ENCODE results near the gene WASF1.

Gene WASF1

DNA sequence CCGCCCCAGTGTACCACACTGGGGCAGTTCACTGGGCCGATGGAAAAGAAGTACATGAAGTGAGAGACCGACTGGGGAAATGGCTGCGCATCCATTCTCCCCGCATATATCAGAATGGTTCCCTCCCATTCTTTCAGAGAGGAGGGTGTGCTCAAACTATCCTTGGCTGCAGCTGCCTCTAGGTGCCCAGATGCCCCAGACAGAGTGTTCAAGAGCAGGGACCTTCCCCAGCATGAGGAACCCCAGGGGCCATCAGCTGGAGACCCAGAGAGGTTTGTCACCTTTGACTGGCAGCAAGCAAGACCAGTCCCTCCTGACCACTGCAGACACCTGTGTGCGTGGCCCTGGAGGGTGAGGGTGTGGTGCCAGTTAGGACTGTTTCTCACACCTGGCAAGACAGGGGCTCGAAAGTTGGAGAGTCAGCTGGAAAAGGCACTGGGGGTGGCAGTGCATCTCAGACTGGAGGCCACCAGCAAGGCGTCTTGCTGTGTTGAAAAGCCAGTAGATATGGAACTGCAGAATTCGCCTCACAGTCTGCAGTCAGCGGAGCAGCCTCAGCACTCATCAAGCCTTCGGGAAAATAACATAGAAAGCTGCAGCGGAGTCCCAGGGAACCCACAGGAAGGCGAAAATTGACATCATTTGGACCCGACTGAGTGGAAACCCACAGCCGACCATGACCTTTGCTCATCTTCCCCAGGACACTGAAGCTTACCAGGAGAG is 124.6 kb downstream of the WASF1 start:
- Histone ChIP-seq H3F3A (ENCODE audit: control insufficient read depth, insufficient read depth) (no peaks in the 10 kb centered on the region), H3K9me2 (replicated peaks; ENCODE audit: control insufficient read depth, low read length) (no peaks in the 10 kb centered on the region), H3K36me3 (ENCODE audit: control insufficient read depth, low read length) (no peaks in the 10 kb centered on the region), H3K4me1 (ENCODE audit: control insufficient read depth, low read length) (no peaks in the 10 kb centered on the region; the same call in 1 of the 2 replicates), H3K4me3 (ENCODE audit: low read length) (no peak overlapping the region), H3K4me2 (ENCODE audit: low read length) (no peak overlapping the region), H3K79me2 (ENCODE audit: control insufficient read depth, low read length) (no peaks in the 10 kb centered on the region), H3K27me3 (ENCODE audit: control insufficient read depth, low read length) (peaks cover 18% of the 10 kb centered on the region), H3K9me3 (ENCODE audit: control insufficient read depth, insufficient read depth, low read length) (no peaks in the 10 kb centered on the region), H3K27ac (ENCODE audit: low read depth, low read length) (no peak overlapping the region), H4K20me1 (ENCODE audit: control insufficient read depth, insufficient read depth, low read depth, low read length) (no peaks in the 10 kb centered on the region)
- TF ChIP-seq, protein P1, sequence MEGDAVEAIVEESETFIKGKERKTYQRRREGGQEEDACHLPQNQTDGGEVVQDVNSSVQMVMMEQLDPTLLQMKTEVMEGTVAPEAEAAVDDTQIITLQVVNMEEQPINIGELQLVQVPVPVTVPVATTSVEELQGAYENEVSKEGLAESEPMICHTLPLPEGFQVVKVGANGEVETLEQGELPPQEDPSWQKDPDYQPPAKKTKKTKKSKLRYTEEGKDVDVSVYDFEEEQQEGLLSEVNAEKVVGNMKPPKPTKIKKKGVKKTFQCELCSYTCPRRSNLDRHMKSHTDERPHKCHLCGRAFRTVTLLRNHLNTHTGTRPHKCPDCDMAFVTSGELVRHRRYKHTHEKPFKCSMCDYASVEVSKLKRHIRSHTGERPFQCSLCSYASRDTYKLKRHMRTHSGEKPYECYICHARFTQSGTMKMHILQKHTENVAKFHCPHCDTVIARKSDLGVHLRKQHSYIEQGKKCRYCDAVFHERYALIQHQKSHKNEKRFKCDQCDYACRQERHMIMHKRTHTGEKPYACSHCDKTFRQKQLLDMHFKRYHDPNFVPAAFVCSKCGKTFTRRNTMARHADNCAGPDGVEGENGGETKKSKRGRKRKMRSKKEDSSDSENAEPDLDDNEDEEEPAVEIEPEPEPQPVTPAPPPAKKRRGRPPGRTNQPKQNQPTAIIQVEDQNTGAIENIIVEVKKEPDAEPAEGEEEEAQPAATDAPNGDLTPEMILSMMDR (IDR thresholded peaks at IDR 0.05; ENCODE audit: low read depth, low read length, poor library complexity, severe bottlenecking) = no peak
- no peak for TF ChIP-seq EZH2phosphoT487 (IDR thresholded peaks at IDR 0.05; ENCODE audit: borderline replicate concordance, low read length)

DNA sequence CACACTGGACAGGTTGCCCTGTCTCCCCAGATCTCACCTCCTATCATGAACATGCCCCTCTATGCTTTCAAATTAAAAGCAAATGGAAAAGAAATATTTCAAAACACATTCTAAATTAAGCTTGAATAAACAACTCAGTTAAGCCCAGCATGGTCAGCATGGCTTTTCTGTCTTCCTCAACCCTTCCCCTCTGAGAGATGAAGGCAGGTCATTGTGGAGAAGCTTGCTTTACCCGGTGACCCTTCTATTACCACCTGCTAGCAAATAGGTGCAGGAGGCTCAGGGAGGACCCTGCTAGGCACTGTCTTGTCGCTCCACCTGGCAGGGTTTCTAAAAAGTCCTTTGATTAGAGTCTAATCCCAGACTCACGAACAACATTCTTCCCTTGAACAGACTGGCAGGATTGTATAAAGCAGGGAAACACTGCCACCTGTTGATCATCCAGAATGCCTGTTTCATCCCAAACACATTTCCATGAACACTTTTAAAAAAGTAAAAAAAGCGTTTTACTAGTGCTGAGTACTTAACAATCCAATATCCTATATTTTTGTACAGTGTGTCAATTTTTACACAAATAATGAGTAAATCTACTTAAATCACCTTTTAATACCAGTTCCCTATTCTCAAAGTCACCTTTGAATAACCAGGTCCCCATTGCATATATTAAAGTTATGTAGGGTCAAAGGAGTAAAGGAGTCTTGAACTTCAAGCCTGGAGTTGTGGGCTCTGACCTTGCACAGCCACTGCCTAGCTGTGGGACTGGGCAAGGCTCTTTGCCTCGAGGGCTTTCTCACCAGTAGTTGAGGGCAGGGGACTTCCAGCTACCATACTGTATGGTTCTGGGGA is 125.9 kb downstream of the WASF1 start:
- H3K36me3 ChIP-seq (ENCODE audit: control insufficient read depth, low read length) = no peaks in the 10 kb centered on the region
- H3K79me2 ChIP-seq (ENCODE audit: control insufficient read depth, low read length) = no peaks in the 10 kb centered on the region
- H3F3A ChIP-seq (ENCODE audit: control insufficient read depth, insufficient read depth) = no peaks in the 10 kb centered on the region
- H3K9me2 ChIP-seq (replicated peaks; ENCODE audit: control insufficient read depth, low read length) = no peaks in the 10 kb centered on the region
- no peaks in the 10 kb centered on the region for H4K20me1 ChIP-seq (ENCODE audit: control insufficient read depth, insufficient read depth, low read depth, low read length)
- TF ChIP-seq EZH2phosphoT487 (IDR thresholded peaks at IDR 0.05; ENCODE audit: borderline replicate concordance, low read length) = no peak
- TF ChIP-seq, protein P1 (IDR thresholded peaks at IDR 0.05; ENCODE audit: low read depth, low read length, poor library complexity, severe bottlenecking) = peak; percentile 72
- no peak overlapping the region for H3K4me3 ChIP-seq (ENCODE audit: low read length)
- peaks cover 10% of the 10 kb centered on the region; the same call in 1 of the 2 replicates for H3K27me3 ChIP-seq (ENCODE audit: control insufficient read depth, low read length)
- no peak overlapping the region for H3K4me2 ChIP-seq (ENCODE audit: low read length)
- H3K4me1 ChIP-seq (ENCODE audit: control insufficient read depth, low read length) = no peaks in the 10 kb centered on the region; the same call in 1 of the 2 replicates
- H3K27ac ChIP-seq (ENCODE audit: low read depth, low read length) = no peak overlapping the region
- no peaks in the 10 kb centered on the region for H3K9me3 ChIP-seq (ENCODE audit: control insufficient read depth, insufficient read depth, low read length)

DNA sequence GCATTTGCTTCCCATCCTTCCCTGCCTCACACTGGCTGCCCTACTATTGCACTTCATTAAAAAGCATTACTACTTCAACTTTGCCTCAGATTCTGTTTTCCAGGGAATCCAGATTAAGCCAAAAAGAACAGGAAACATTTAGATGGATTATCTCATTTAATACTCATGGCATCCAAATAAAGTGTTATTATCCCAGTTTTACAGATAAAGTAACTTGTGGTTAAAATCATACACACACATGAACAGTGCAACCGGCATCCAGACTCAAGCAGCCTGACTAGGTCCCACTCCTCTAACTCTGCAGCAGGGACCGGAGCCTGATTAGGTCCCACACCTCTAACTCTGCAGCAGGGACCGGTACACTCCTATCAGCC is 129.0 kb downstream of the WASF1 start:
- no peak overlapping the region for H3K4me3 ChIP-seq (ENCODE audit: low read length)
- H3K4me1 ChIP-seq (ENCODE audit: control insufficient read depth, low read length) = no peaks in the 10 kb centered on the region; the same call in 1 of the 2 replicates
- no peaks in the 10 kb centered on the region for H3K79me2 ChIP-seq (ENCODE audit: control insufficient read depth, low read length)
- peaks cover 10% of the 10 kb centered on the region; the same call in 1 of the 2 replicates for H3K27me3 ChIP-seq (ENCODE audit: control insufficient read depth, low read length)
- H3K9me2 ChIP-seq (replicated peaks; ENCODE audit: control insufficient read depth, low read length) = no peaks in the 10 kb centered on the region
- no peaks in the 10 kb centered on the region for H3K36me3 ChIP-seq (ENCODE audit: control insufficient read depth, low read length)
- H4K20me1 ChIP-seq (ENCODE audit: control insufficient read depth, insufficient read depth, low read depth, low read length) = no peaks in the 10 kb centered on the region
- no peaks in the 10 kb centered on the region for H3F3A ChIP-seq (ENCODE audit: control insufficient read depth, insufficient read depth)
- H3K9me3 ChIP-seq (ENCODE audit: control insufficient read depth, insufficient read depth, low read length) = peaks cover 2% of the 10 kb centered on the region; the same call in 1 of the 2 replicates
- H3K27ac ChIP-seq (ENCODE audit: low read depth, low read length) = no peak overlapping the region
- no peak overlapping the region for H3K4me2 ChIP-seq (ENCODE audit: low read length)
- TF ChIP-seq, protein P1 (IDR thresholded peaks at IDR 0.05; ENCODE audit: low read depth, low read length, poor library complexity, severe bottlenecking) = no peak
- TF ChIP-seq EZH2phosphoT487 (IDR thresholded peaks at IDR 0.05; ENCODE audit: borderline replicate concordance, low read length) = no peak
